ENCODE data around the gene APBA2.
"Not testable (repeated sequence)": the region's sequence is repeated elsewhere in the genome, so short reads cannot be mapped to it uniquely, and the experiment has no call there.

APBA2 gene

DNA sequence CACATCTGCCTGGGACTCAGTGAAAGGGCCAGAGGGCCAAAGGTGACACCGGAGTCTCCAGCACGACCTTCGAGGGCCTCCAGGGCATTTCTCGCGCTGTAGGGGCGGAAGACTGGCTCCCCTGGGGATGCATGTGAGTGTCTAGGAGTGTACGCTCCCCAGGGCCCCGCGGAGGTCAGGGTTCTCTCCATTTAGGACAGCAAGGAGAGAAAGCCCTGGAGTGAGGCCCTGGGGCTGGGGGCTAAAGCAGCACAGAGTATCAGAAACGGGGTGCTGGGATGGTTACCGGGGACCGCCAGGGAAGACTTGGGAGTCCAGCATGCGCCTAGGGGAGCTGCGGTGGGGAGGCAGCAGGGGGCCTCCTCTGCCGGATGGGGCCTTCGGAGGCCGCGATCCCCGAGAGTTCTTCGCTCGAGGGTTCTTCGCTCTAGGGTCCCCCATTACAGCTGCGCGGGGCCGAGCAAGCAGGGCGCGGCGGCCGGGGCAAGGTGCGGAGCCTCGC, 595 bp upstream of the APBA2 start:
- TF ChIP-seq, protein P1, sequence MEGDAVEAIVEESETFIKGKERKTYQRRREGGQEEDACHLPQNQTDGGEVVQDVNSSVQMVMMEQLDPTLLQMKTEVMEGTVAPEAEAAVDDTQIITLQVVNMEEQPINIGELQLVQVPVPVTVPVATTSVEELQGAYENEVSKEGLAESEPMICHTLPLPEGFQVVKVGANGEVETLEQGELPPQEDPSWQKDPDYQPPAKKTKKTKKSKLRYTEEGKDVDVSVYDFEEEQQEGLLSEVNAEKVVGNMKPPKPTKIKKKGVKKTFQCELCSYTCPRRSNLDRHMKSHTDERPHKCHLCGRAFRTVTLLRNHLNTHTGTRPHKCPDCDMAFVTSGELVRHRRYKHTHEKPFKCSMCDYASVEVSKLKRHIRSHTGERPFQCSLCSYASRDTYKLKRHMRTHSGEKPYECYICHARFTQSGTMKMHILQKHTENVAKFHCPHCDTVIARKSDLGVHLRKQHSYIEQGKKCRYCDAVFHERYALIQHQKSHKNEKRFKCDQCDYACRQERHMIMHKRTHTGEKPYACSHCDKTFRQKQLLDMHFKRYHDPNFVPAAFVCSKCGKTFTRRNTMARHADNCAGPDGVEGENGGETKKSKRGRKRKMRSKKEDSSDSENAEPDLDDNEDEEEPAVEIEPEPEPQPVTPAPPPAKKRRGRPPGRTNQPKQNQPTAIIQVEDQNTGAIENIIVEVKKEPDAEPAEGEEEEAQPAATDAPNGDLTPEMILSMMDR (IDR thresholded peaks at IDR 0.05; ENCODE audit: low read length, missing control alignments), result no peak
- H3K4me3 ChIP-seq (replicated peaks; ENCODE audit: low read depth, low read length), result peak overlapping the region; percentile 58
- DNase-seq (ENCODE audit: low read depth), result no peak

DNA sequence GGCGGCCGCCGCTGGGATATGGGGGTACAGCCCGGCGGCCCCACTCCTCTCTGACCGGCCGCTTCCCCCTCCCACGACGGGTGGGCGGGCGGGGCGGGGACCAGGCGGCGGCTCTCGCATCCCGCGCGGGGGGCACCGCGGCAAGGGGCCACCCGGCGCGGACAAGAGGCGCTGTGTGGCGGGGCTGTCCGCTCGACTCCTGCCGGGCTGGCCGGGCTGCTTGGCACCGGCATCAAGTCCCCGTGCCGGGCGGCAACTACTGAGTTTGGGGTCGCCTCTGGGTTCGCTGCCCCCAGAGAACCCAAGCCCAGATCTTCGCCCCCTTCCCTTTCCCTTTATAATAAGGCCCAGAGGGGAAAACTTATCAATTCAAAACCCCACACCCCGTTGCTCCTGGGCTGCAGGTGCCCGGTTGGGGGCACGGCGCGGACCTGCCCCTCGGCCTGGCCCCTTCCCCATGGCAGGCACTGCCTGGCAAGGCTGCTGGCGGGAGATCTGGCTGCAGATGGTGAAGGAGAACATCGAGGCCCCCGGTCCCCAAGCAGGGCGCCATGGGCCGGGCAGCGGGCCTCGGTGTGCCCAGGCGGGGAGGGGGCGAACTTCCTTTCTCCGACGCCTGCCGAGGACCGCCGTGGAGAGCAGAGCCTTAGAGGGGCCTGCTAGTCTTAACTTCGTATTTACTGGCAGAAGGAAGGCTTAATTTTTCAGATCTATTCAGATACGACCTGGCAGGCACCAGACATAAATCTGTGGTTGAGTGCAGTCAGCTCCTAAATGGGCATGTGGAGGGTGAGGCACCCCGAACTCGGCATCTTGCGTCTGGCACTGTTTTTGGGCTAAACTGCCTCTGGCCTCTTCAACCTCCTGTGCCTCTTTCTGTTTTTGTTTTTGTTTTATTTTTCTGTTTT, 911 bp downstream of the APBA2 start:
- TF ChIP-seq, protein P1 (IDR thresholded peaks at IDR 0.05; ENCODE audit: low read length, missing control alignments), result no peak
- no peak for DNase-seq (ENCODE audit: low read depth)
- peak overlapping the region; percentile 58 for H3K4me3 ChIP-seq (replicated peaks; ENCODE audit: low read depth, low read length)

DNA sequence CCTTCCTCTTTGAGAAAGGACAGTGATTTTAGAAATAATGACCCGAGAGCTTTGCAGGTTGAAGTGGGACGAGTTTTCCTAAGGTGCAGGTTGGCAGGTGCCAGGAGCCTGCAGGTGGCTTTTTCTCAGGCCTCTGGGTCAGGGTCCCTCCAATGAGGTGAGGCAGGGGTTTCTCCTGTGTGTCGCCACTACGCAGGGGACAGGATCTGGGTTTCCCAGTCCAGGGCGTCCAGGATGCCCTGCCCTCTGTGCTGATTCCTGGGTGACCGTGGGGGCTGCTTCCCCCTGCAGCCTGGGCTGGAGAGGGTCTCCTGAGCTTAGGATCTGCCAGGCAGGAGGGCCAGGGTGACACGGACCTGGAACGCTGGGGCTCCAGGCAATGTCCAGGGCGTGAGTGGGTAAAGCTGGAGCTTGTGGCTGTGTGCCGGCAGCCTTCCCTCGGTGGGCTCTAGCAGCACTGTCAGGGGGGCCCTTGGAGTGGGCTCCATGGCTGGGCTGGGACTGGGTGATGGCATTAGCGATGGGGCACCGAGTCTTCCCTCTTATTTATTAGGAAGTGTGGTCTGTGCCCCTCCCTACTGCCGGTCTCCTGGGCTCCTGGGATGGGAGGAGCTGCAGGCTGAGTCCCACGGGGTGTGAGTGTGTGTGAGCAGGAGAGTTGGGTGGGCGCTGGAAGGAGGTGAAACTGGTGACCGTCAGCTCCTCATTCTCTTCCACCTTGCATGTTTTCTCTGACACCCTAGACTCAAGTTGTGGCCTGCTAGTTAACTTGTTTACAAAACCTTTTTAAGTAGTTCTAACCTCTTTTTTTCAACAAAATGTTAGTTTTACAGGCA, 1.8 kb downstream of the APBA2 start:
- DNase-seq (ENCODE audit: low read depth), result no peak
- H3K4me3 ChIP-seq (replicated peaks; ENCODE audit: low read depth, low read length), result no peak overlapping the region
- TF ChIP-seq, protein P1 (IDR thresholded peaks at IDR 0.05; ENCODE audit: low read length, missing control alignments), result no peak

DNA sequence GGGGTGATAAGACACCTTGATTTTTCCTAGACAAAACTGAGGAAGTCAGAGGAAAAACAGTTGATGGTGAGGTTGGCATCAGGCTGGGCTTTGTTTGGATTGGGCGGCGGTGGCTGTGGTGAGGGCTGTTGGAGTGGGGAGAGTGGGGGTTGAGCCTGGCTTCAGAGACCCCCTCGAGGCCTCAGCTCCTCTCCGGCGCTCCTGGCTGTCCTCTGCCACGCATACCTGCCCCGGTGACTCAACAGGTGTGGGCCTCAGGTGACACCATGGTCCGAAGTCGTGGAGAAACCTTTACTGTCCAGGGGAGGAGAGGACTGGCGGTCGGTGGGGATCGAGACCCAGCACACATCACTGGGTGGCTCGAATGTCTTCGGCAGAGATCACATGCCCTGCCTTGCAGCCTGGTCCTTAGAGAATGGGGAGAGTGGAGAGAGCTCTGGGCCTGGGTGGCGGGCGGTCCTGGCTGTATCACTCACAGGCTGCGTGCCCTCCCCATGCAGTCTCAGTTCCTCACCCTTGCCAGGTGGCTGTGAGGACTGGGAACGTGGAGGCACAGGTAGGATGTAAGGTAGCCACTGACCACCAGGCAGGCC, 2.6 kb downstream of the APBA2 start:
- TF ChIP-seq, protein P1 (IDR thresholded peaks at IDR 0.05; ENCODE audit: low read length, missing control alignments), result no peak
- H3K4me3 ChIP-seq (replicated peaks; ENCODE audit: low read depth, low read length), result no peak overlapping the region
- no peak for DNase-seq (ENCODE audit: low read depth)

- TF ChIP-seq, protein P1 (IDR thresholded peaks at IDR 0.05; ENCODE audit: low read length, missing control alignments), result no peak
- no peak overlapping the region for H3K4me3 ChIP-seq (replicated peaks; ENCODE audit: low read depth, low read length)
- DNase-seq (ENCODE audit: low read depth), result no peak
Measured at GRCh38 chr15:28888900-28889299, 3.1 kb downstream of the APBA2 start.

GRCh38 chr15:28889346-28889745, 3.6 kb downstream of the APBA2 start:
- TF ChIP-seq, protein P1 (IDR thresholded peaks at IDR 0.05; ENCODE audit: low read length, missing control alignments), result no peak
- DNase-seq (ENCODE audit: low read depth), result no peak
- H3K4me3 ChIP-seq (replicated peaks; ENCODE audit: low read depth, low read length), result no peak overlapping the region

GRCh38 chr15:28889871-28890270, 4.1 kb downstream of the APBA2 start:
- not testable (repeated sequence) for H3K4me3 ChIP-seq (replicated peaks; ENCODE audit: low read depth, low read length); DNase-seq (ENCODE audit: low read depth)

DNA sequence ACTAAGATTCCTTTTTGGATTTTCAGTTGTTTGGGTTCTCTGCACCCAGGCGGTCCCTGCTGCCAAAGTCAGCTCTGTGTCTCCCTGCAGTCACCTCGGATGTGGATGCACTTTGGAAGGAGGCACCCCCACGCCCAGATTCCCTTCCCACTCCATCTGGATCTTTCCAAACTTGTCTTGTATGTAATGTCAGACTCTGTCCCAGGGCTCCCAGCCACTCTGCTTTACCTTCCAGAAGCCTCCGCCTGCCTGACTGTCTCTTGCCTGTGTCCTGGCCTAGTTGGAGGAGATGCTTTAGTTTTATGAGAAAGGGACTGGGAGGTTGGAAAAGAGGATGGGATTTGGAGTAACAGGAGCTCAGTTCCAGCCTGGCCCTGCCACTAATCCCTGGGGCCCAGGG, 4.5 kb downstream of the APBA2 start:
- not testable (repeated sequence) for DNase-seq (ENCODE audit: low read depth); H3K4me3 ChIP-seq (replicated peaks; ENCODE audit: low read depth, low read length)
